K562 (cell line): ENCODE data around the gene GPR27. TPM values are rescaled to one million over a fixed set of nuclear protein-coding genes. Genes with fewer than 3 reads are reported as not detected.

Source experiments
- ATAC-seq: fragments of 200-7000 bp; cut with Tn5 transposase; 3 replicates; pipeline ENCODE4 v1.9.1; 2020; ENCODE audit warnings: moderate library complexity
- BruUV-seq: library from RNA; stranded (reverse); fragments of 400-500 nt; replicated peaks from 2 replicates; lab custom pipeline; 2021; lab: Mats Ljungman, UMichigan
- CTCF ChIA-PET: fragments of 300-600 bp; formaldehyde crosslinking; extraction: SDS; loops from one replicate; lab custom pipeline; 2021; ENCODE audit warnings: low intra/inter-chr PET ratio; lab: Yijun Ruan, JAX
- POLR2A ChIA-PET: fragments of 300-600, 350-650 bp; sonication (Branson Sonifier 250); formaldehyde crosslinking; extraction: SDS; loops from one replicate; lab custom pipeline; 2021; ENCODE audit warnings: antibody characterized with exemption, inconsistent platforms; lab: Yijun Ruan, JAX
- DNase-seq, 4 experiments: peaks; one replicate each; pipeline versions ENCODE4 v3.0.0 to v3.0.0-alpha.2; 2011 to 2018; ENCODE audit warnings: low spot score in 3 of 4, mixed read lengths in 3 of 4; ENCODE audit errors: extremely low read depth in 1 of 4
- FAIRE-seq: peaks from 2 replicates; lab custom pipeline; 2011; peaks lifted over from hg19 to GRCh38; lab: Jason Lieb, UNC
- H2AFZ ChIP-seq: 2 replicates; pipeline ENCODE4 v1.6.0; 2011; ENCODE audit warnings: low read depth, low read length, control low read depth, inconsistent platforms
- H3K27ac ChIP-seq: fragments of 200-600 bp; 3 replicates; pipeline ENCODE4 v1.8.0; 2011; ENCODE audit warnings: low read depth, mild to moderate bottlenecking, control low read depth, inconsistent platforms, low read length, moderate library complexity, mixed read lengths; ENCODE audit errors: extremely low read depth
- H3K27me3 ChIP-seq, 2 experiments: fragments of 300-600 bp in 1 of 2; 2 replicates in 1 of 2; 3 replicates in 1 of 2; pipeline versions ENCODE4 v1.6.0 to v1.8.0; 2011; ENCODE audit warnings: inconsistent platforms in 2 of 2, low read length in 2 of 2, mild to moderate bottlenecking in 1 of 2, mixed read lengths in 1 of 2, moderate library complexity in 1 of 2; ENCODE audit not compliant: control insufficient read depth in 2 of 2, insufficient read depth in 2 of 2
- H3K36me3 ChIP-seq: fragments of 300-600 bp; 3 replicates; pipeline ENCODE4 v1.8.0; 2011; ENCODE audit warnings: mild to moderate bottlenecking, low read length, inconsistent platforms; ENCODE audit not compliant: control insufficient read depth, insufficient read depth
- H3K4me1 ChIP-seq, 2 experiments: fragments of 200-600 bp in 1 of 2; replicated peaks in 1 of 2; 2 replicates in 1 of 2; 3 replicates in 1 of 2; pipeline versions ENCODE4 v1.5.1 to v1.8.0; 2011; ENCODE audit warnings: inconsistent platforms in 2 of 2, low read length in 2 of 2, mild to moderate bottlenecking in 1 of 2, mixed read lengths in 1 of 2, moderate library complexity in 1 of 2; ENCODE audit not compliant: control insufficient read depth in 2 of 2, insufficient read depth in 2 of 2
- H3K4me2 ChIP-seq: 2 replicates; pipeline ENCODE4 v1.6.1; 2011; ENCODE audit warnings: low read length, control low read depth, inconsistent platforms, mixed read lengths; ENCODE audit not compliant: insufficient read depth
- H3K4me3 ChIP-seq: fragments of 200-600 bp; sonication (generic), shearing (Covaris generic); 2 replicates; pipeline ENCODE4 v1.5.1; 2016; ENCODE audit warnings: control low read depth, inconsistent platforms
- H3K79me2 ChIP-seq: fragments of 200-600 bp; 3 replicates; pipeline ENCODE4 v1.8.0; 2011; ENCODE audit warnings: low read length, inconsistent platforms; ENCODE audit not compliant: control insufficient read depth, insufficient read depth
- H3K9ac ChIP-seq, 2 experiments: 2 replicates each; pipeline versions ENCODE4 v1.6.0 to v1.6.1; 2011; ENCODE audit warnings: low read depth in 2 of 2, low read length in 2 of 2, control low read depth in 1 of 2, inconsistent platforms in 1 of 2, mild to moderate bottlenecking in 1 of 2, mixed read lengths in 1 of 2; ENCODE audit not compliant: insufficient read depth in 1 of 2
- H3K9me1 ChIP-seq: one replicate; pipeline ENCODE4 v1.6.0; 2011; ENCODE audit warnings: inconsistent platforms, mild to moderate bottlenecking, low read length, moderate library complexity; ENCODE audit not compliant: control insufficient read depth, insufficient read depth
- H3K9me3 ChIP-seq: replicated peaks from 2 replicates; pipeline ENCODE4 v1.5.1; 2011; ENCODE audit warnings: low read depth, low read length, inconsistent platforms; ENCODE audit not compliant: control insufficient read depth, insufficient read depth
- H4K20me1 ChIP-seq: replicated peaks from 2 replicates; pipeline ENCODE4 v1.6.1; 2011; ENCODE audit warnings: low read length, inconsistent platforms, mixed read lengths; ENCODE audit not compliant: control insufficient read depth, insufficient read depth
- ARNT ChIP-seq, 2 experiments: fragments of 450-650 bp; IDR thresholded peaks; 2 replicates each; pipeline ENCODE4 v1.6.1; 2016; ENCODE audit warnings: mild to moderate bottlenecking in 1 of 2
- WGBS: fragments of 100-300 bp; shearing (Covaris generic); methylation state at CpG from one replicate; pipeline ENCODE4 v1.1.6; 2016; ENCODE audit warnings: low coverage, mixed read lengths; ENCODE audit not compliant: insufficient coverage; ENCODE audit errors: missing lambda C conversion rate; 5-methylcytosine and 5-hydroxymethylcytosine counted together
- in situ Hi-C: fragments of 300-500 bp; cut with MboI; formaldehyde crosslinking; loops from 4 replicates; pipeline ENCODE4 v1.15.0; 2018; ENCODE audit warnings: inconsistent platforms, mixed read lengths
- intact Hi-C: fragments of 100-400 bp; cut with micrococcal nuclease; formaldehyde crosslinking; loops from 2 replicates; pipeline ENCODE4 v1.14.2; 2022
- polyA plus RNA-seq, 8 experiments: library from polyadenylated mRNA; depleted of rRNA in 4 of 8; stranded (reverse) in 5 of 8; unstranded in 3 of 8; fragments of >200 nt; fragmentation: Nextera tagmentation in 2 of 8; fragmentation: Illumina TruSeq in 1 of 8; extraction: Ambion mirVana in 2 of 8; extraction: Trizol in 1 of 8; gene quantifications; 2 replicates each; pipeline versions ENCODE4 v1.2.1 to v1.2.3, GENCODE V29; 2011 to 2014; ENCODE audit warnings: inconsistent platforms in 1 of 8, missing spikeins in 1 of 8
- total RNA-seq, 7 experiments: library from RNA; depleted of rRNA in 6 of 7; stranded (reverse); fragments of >200 nt in 6 of 7; fragmentation: Illumina TruSeq in 2 of 7; extraction: Trizol in 2 of 7; gene quantifications; 2 replicates each; pipeline versions ENCODE4 v1.2.1 to v1.2.3, GENCODE V29; 2011 to 2021; ENCODE audit warnings: low replicate concordance in 1 of 7
- TF ChIP-seq, protein P1 (sequence below): fragments of 450-650 bp; formaldehyde crosslinking; IDR thresholded peaks from 2 replicates; pipeline ENCODE4 v1.4.0; 2022; ENCODE audit warnings: mild to moderate bottlenecking, moderate library complexity
- TF ChIP-seq, protein P2 (sequence below): fragments of 250-450 bp; sonication (Bioruptor Pico); IDR thresholded peaks from 2 replicates; pipeline ENCODE4 v1.4.0; 2020; ENCODE audit warnings: mild to moderate bottlenecking, moderate library complexity, borderline replicate concordance

GPR27 gene
- total and polyA plus RNA-seq, 9 of the 15 experiments (the other 6 are each of a cell fraction or from before 2014, with no cell fraction given): not detected

DNA sequence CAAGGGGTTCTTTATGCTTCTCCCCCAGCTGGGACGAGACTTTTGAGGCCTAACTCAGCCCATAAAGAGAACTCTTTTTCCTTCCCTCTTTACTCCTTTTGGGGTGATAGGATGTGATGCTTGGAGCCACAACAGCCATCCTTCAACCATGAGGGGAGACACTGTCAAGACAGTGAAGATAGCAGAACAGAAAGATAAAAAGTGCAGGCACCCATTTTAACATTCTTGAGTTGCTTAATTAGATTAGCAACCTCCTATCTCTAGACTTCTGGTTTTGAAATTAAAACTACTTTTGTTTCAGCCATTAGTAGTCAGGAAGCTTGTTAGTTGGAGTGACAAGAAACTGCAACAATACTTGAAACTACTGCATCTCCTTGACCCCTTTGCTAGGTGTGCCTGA is 6.5 kb downstream of the GPR27 start:
- Histone ChIP-seq H3K9ac (no peak overlapping the region), H3K4me3 (no peak overlapping the region), H2AFZ (no peak overlapping the region), H3K79me2 (no peaks in the 10 kb centered on the region), H3K4me1 (no peaks in the 10 kb centered on the region; a peak in 1 of 5 replicates), H3K4me2 (no peak overlapping the region), H3K9me1 (no peaks in the 10 kb centered on the region), H3K36me3 (no peaks in the 10 kb centered on the region), H3K27ac (no peak overlapping the region), H4K20me1 (no peaks in the 10 kb centered on the region), H3K9me3 (no peaks in the 10 kb centered on the region), H3K27me3 (peaks cover 0 to 7% of the 10 kb centered on the region in 2 experiments; a peak in 3 of 5 replicates)
- POLR2A ChIA-PET: no interaction called here
- ATAC-seq (no peak), FAIRE-seq (no peak), DNase-seq (no peak)
- CTCF ChIA-PET: no interaction called here
- no TSS peak for BruUV-seq
- intact Hi-C loops (no loop called here), in situ Hi-C loops (no loop called here)
- TF ChIP-seq, protein P1, sequence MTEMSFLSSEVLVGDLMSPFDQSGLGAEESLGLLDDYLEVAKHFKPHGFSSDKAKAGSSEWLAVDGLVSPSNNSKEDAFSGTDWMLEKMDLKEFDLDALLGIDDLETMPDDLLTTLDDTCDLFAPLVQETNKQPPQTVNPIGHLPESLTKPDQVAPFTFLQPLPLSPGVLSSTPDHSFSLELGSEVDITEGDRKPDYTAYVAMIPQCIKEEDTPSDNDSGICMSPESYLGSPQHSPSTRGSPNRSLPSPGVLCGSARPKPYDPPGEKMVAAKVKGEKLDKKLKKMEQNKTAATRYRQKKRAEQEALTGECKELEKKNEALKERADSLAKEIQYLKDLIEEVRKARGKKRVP (CRISPR knock-in tag): no peak
- TF ChIP-seq ARNT (IDR thresholded peaks at IDR 0.05): no peak
- TF ChIP-seq, protein P2, sequence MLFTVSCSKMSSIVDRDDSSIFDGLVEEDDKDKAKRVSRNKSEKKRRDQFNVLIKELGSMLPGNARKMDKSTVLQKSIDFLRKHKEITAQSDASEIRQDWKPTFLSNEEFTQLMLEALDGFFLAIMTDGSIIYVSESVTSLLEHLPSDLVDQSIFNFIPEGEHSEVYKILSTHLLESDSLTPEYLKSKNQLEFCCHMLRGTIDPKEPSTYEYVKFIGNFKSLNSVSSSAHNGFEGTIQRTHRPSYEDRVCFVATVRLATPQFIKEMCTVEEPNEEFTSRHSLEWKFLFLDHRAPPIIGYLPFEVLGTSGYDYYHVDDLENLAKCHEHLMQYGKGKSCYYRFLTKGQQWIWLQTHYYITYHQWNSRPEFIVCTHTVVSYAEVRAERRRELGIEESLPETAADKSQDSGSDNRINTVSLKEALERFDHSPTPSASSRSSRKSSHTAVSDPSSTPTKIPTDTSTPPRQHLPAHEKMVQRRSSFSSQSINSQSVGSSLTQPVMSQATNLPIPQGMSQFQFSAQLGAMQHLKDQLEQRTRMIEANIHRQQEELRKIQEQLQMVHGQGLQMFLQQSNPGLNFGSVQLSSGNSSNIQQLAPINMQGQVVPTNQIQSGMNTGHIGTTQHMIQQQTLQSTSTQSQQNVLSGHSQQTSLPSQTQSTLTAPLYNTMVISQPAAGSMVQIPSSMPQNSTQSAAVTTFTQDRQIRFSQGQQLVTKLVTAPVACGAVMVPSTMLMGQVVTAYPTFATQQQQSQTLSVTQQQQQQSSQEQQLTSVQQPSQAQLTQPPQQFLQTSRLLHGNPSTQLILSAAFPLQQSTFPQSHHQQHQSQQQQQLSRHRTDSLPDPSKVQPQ (CRISPR knock-in tag): no peak
- no CpG with 5 or more reads among the region's 1 CpG for WGBS
